Large intestine (tissue), 3 donors: ENCODE measurements around the gene ABI2. TPM values are rescaled to one million over a fixed set of nuclear protein-coding genes. Genes with fewer than 3 reads are reported as not detected.
"Not testable (repeated sequence)": the region's sequence is repeated elsewhere in the genome, so short reads cannot be mapped to it uniquely, and the experiment has no call there.

Source experiments
- DNase-seq, 2 donors: peaks; one replicate each; pipeline versions ENCODE4 v3.0.0 to v3.0.0-alpha.2; 2013
- H3K27ac ChIP-seq: one replicate; pipeline ENCODE4 v1.5.1; 2013; ENCODE audit warnings: low read length
- H3K27me3 ChIP-seq: 2 replicates; pipeline ENCODE4 v1.6.1; 2013; ENCODE audit warnings: low read length; ENCODE audit not compliant: control insufficient read depth, insufficient read depth
- H3K36me3 ChIP-seq: 2 replicates; pipeline ENCODE4 v1.6.1; 2013; ENCODE audit warnings: low read length; ENCODE audit not compliant: control insufficient read depth, insufficient read depth
- H3K4me1 ChIP-seq: one replicate; pipeline ENCODE4 v1.6.1; 2013; ENCODE audit warnings: low read length; ENCODE audit not compliant: control insufficient read depth, insufficient read depth
- H3K4me3 ChIP-seq: one replicate; pipeline ENCODE4 v1.5.1; 2013; ENCODE audit warnings: low read length
- H3K9me3 ChIP-seq: one replicate; pipeline ENCODE4 v1.6.1; 2013; ENCODE audit warnings: mild to moderate bottlenecking, low read depth, low read length, moderate library complexity; ENCODE audit not compliant: control insufficient read depth
- WGBS: methylation state at CpG from one replicate; pipeline ENCODE4 v1.1.5; 2013; ENCODE audit warnings: low lambda C conversion rate; ENCODE audit not compliant: insufficient coverage; 5-methylcytosine and 5-hydroxymethylcytosine counted together
- polyA plus RNA-seq: library from polyadenylated mRNA; unstranded; fragments of 120-200 nt; gene quantifications from one replicate; pipeline ENCODE4 v1.2.1, GENCODE V29; 2013

Gene ABI2
- polyA plus RNA-seq, 1 donor: 27.7 TPM

DNA sequence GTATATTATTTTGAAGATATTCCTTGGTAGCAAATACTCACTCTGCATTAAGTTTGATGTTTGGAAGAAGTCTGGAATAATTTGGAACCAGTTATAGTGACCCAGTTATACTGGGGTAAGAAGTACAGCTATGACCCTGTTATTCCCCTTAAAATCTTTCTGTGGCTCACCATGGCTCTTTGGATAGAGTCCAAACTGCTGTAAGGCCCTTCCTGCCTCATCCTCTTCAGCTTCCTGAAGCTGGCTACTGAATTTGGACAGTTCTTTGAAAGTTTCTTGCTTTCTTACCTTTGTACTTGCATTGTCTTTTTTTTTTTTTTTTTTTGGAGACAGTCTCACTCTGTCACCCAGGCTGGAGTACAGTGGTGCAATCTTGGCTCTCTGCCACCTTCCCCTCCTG, 85.6 kb downstream of the ABI2 start:
- DNase-seq: no peak
- peaks cover 20% of the 10 kb centered on the region for H3K36me3 ChIP-seq

DNA sequence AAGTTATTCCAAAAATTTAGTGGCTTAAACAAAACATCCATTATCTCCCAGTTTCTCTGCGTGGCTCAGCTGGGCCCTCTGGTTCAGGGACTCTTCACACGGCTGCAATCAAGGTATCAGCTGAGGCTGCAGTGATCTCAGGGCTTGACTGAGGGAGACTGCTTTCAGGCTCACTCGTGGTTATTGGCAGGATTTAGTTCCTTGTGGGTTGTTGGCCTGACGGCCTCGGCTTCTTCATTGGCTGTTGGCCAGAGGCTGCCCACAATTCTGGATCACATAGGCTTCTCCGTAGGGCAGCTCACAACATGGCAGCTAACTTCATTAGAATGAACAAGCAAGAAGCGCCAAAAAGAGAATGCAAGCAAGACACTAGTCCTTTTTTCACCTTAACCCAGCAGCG, 90.1 kb downstream of the ABI2 start:
- Histone ChIP-seq H3K27ac (no peak overlapping the region), H3K27me3 (no peaks in the 10 kb centered on the region), H3K36me3 (peaks cover 16% of the 10 kb centered on the region), H3K9me3 (peaks cover 5% of the 10 kb centered on the region), H3K4me3 (no peak overlapping the region), H3K4me1 (no peaks in the 10 kb centered on the region)
- no peak for DNase-seq
- WGBS: 80% methylated on average over 1 of the region's 8 CpGs

More for the DNA sequence above, 85.6 kb downstream of the ABI2 start:
- Histone ChIP-seq H3K4me1 (no peaks in the 10 kb centered on the region), H3K27me3 (no peaks in the 10 kb centered on the region), H3K4me3 (no peak overlapping the region), H3K27ac (no peak overlapping the region), H3K9me3 (peaks cover 5% of the 10 kb centered on the region)

DNA sequence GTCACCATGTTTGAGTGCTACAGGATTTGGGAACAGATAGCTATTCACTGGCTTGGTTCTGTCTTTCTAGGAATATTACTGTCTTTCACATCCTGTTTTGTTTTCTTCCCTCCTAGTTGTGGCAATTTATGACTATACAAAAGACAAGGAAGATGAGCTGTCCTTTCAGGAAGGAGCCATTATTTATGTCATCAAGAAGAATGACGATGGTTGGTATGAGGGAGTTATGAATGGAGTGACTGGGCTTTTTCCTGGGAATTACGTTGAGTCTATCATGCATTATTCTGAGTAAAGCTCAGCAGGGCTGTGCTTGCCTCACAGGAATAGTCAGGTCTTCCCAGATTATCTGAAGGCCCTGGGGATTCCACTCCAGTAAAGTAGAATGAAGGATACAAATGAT, 98.9 kb downstream of the ABI2 start:
- H3K36me3 ChIP-seq: peaks cover 11% of the 10 kb centered on the region
- H3K4me1 ChIP-seq: no peaks in the 10 kb centered on the region
- no peak for DNase-seq
- no peak overlapping the region for H3K27ac ChIP-seq
- 100% methylated on average over 2 of the region's 2 CpGs for WGBS
- H3K27me3 ChIP-seq: no peaks in the 10 kb centered on the region
- no peak overlapping the region for H3K4me3 ChIP-seq
- no peaks in the 10 kb centered on the region for H3K9me3 ChIP-seq

DNA sequence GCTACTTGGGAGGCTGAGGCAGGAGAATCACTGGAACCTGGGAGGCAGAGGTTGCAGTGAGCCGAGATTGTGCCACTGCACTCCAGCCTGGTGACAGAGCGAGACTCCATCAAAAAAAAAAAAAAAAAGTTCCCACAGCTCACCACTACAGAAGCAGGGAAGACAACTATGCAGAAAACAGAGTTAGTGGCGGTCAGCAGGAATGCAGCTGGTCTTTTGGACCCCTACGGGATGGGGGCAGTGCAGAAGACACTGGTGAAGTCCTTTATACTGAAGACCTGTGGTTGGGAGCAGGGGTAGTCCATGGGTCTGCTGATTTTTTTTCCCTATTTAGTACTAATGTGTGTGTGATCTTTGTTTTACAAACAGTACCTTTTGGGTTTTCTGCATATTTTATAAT, 101.4 kb downstream of the ABI2 start:
- H3K27ac ChIP-seq, H3K27me3 ChIP-seq, H3K9me3 ChIP-seq, H3K4me3 ChIP-seq, H3K4me1 ChIP-seq, DNase-seq: not testable (repeated sequence)
- peaks cover 11% of the 10 kb centered on the region for H3K36me3 ChIP-seq
- no CpG with 5 or more reads among the region's 4 CpGs for WGBS

DNA sequence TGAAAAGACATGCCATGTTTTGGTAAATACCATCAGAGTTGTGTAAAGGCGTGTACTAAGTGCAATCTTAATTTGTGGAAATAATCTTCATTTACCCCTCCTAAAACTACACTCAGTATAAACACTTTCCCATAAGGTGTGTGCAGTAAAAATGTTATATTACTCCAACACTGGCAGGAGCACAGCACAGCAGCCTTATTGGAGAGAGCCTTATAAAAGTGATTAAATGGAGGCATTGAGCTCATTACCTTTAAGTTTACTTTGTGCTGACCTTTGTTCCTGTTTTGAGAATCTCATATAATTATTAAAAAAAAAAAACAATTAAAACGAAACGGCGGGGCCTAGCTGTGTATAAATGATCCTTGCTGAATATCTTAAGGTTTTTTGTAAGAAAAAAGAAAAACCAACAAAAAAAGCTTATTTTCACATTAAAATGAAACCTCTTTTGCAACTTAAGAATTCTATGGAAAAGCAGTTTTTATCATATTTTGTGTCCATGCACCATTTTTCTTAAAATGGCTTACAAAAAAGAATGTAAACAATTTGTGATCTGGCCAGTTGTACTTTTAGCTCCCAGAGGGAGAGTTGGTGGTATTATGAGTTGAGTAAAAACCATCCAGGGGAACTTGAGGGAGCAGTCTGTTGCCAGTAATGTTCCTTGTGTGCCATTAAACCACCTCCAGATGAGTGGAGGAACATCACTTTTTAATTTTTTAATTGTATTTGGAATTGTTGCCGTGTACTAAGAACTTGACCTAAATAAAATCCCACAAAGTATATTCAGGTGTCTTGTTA, 103.4 kb downstream of the ABI2 start:
- no peak overlapping the region for H3K27ac ChIP-seq
- DNase-seq: peak in 1 of 2 donors; percentile 15
- peaks cover 14% of the 10 kb centered on the region for H3K36me3 ChIP-seq
- H3K4me3 ChIP-seq: no peak overlapping the region
- no peaks in the 10 kb centered on the region for H3K9me3 ChIP-seq
- no peaks in the 10 kb centered on the region for H3K27me3 ChIP-seq
- 22% methylated on average over 3 of the region's 5 CpGs for WGBS
- H3K4me1 ChIP-seq: no peaks in the 10 kb centered on the region

DNA sequence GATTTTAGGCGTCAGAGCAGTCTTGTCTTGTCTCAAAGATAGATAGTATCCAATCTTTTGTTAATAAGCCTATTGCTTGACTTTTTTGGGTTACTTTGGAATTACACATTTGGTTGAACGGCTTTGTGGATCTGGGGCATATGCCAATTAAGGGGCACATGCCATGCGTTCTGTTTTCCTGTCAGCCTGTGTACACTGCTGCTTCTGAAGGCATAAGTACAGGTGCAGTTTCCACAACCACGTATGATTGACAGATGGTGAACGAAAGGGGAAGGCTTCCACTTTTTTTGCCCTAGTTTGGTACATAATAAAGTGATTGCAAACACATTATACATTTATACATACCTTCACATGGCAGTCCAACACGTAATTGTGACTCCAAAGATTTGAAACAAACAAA, 104.6 kb downstream of the ABI2 start:
- Histone ChIP-seq H3K9me3 (no peaks in the 10 kb centered on the region), H3K27me3 (no peaks in the 10 kb centered on the region), H3K36me3 (peaks cover 8% of the 10 kb centered on the region), H3K27ac (no peak overlapping the region), H3K4me1 (no peaks in the 10 kb centered on the region), H3K4me3 (no peak overlapping the region)
- DNase-seq: no peak
- 89% methylated on average over 1 of the region's 6 CpGs for WGBS

DNA sequence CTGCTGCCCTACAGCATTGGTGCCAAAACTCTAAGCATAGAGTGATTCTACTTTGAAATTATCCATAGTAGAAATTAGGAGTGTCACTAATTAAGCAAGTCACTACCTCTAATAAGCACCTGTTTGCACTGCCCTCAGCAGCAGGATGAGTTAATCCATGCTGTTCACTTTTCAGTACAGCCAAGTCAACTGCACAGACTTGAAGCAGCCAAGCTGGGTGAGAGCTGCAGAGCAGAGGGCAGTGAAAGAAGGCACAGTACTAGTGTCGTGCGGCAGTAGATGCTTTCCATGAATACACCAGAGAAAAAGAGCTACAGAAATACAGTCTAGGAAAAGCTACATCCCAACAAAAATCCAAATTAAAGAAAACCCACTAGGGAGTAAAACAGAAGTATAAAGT, 108.3 kb downstream of the ABI2 start:
- no CpG with 5 or more reads among the region's 2 CpGs for WGBS
- H3K36me3 ChIP-seq: peaks cover 27% of the 10 kb centered on the region
- H3K27ac ChIP-seq: no peak overlapping the region
- H3K27me3 ChIP-seq: no peaks in the 10 kb centered on the region
- H3K9me3 ChIP-seq: no peaks in the 10 kb centered on the region
- H3K4me1 ChIP-seq: no peaks in the 10 kb centered on the region
- H3K4me3 ChIP-seq: no peak overlapping the region
- no peak for DNase-seq

DNA sequence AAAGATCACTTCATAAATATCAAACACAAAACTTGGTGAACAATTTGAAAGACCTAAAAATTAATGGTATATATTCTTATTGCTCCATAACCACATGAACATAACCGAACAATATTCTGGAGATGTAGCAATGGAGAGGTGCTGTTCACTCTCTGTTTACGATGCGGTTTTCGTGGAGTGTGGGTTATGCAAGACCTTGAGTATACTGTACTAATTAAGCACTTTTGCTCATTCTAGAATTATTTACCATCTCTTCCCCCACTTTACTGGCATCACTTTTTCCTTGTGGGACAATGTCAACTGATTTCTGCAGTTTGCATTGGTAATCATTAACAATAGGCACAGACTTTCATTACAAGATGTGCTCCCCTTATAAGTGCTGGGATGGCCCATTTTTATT, 109.3 kb downstream of the ABI2 start:
- no peak for DNase-seq
- Histone ChIP-seq H3K4me3 (no peak overlapping the region), H3K9me3 (no peaks in the 10 kb centered on the region), H3K36me3 (peaks cover 37% of the 10 kb centered on the region), H3K4me1 (no peaks in the 10 kb centered on the region), H3K27me3 (no peaks in the 10 kb centered on the region), H3K27ac (no peak overlapping the region)
- no CpG with 5 or more reads among the region's 4 CpGs for WGBS

DNA sequence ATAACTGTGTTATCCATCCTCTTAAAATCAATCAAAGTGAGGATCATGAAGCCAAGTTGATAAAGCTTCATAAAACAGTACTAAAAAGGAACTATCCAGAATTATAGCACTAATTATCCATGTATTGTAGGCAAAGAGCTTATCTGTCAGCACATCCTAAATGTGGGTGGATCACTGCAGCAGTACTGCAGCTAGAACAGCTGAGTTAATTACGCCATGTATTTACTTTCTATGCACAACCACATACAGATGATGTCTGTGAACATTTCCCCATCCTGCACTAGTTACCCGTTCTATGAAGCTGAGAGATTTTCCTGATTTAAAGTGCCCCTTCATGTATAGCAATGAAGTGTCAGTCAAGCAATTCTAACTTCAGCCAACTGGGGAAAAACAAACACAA, 110.3 kb downstream of the ABI2 start:
- Histone ChIP-seq H3K9me3 (no peaks in the 10 kb centered on the region), H3K4me1 (no peaks in the 10 kb centered on the region), H3K27ac (no peak overlapping the region), H3K27me3 (no peaks in the 10 kb centered on the region), H3K4me3 (no peak overlapping the region), H3K36me3 (peaks cover 42% of the 10 kb centered on the region)
- DNase-seq: no peak
- WGBS: no CpG with 5 or more reads among the region's 2 CpGs

DNA sequence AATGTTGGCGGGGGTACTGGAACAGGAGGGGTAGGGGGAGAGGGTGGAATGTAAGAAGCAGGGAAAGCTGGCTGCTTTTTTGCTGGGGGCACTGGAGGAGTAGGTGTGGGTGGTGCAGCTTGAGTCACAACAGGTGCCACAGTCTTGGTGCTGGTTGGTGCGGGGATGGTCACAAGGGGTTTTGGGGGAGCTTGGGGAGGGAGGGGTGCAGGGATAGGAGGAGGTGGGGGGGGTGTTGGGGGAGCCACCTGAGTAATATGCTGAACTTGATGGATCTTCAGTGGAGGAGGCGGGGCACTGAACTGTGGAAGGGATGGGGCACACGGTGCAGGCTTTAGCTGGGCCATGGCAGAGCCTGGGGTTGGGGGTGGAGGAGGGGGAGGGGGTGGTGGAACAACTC, 112.5 kb downstream of the ABI2 start:
- H3K4me3 ChIP-seq: no peak overlapping the region
- H3K36me3 ChIP-seq: peaks cover 53% of the 10 kb centered on the region
- WGBS: no CpG with 5 or more reads among the region's 4 CpGs
- H3K9me3 ChIP-seq: no peaks in the 10 kb centered on the region
- H3K4me1 ChIP-seq: no peaks in the 10 kb centered on the region
- no peak for DNase-seq
- H3K27me3 ChIP-seq: no peaks in the 10 kb centered on the region
- H3K27ac ChIP-seq: no peak overlapping the region

DNA sequence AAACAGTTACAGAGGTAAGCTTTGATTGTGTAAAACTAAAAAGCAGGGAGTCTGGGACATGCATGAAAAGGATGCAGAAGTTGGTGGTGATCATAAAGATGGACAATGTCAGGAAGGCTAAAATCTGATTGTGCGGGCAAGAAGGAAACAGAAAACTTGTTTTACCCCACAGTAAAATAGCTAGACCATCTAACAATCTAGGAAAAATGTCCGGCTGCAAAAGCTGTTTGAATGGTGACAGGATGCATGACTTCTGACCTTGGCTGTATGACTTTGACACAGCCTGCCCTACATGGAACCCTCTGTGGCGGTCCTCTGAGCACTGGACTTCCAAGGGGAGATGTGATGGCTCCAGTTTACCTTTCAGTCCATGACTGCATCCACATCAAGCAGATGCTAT, 113.3 kb downstream of the ABI2 start:
- WGBS: 100% methylated on average over 1 of the region's 3 CpGs
- no peak for DNase-seq
- H3K4me1 ChIP-seq: no peaks in the 10 kb centered on the region
- no peak overlapping the region for H3K4me3 ChIP-seq
- H3K27me3 ChIP-seq: no peaks in the 10 kb centered on the region
- H3K36me3 ChIP-seq: peaks cover 57% of the 10 kb centered on the region
- no peaks in the 10 kb centered on the region for H3K9me3 ChIP-seq
- H3K27ac ChIP-seq: no peak overlapping the region
